K562 (cell line): ENCODE data around the gene CELSR3. TPM values are rescaled to one million over a fixed set of nuclear protein-coding genes. Genes with fewer than 3 reads are reported as not detected.

ENCODE experiments used
- ATAC-seq: fragments of 200-7000 bp; cut with Tn5 transposase; 3 replicates; pipeline ENCODE4 v1.9.1; 2020; ENCODE audit warnings: moderate library complexity
- BruUV-seq: library from RNA; stranded (reverse); fragments of 400-500 nt; replicated peaks from 2 replicates; lab custom pipeline; 2021; lab: Mats Ljungman, UMichigan
- CTCF ChIA-PET: fragments of 300-600 bp; formaldehyde crosslinking; extraction: SDS; loops from one replicate; lab custom pipeline; 2021; ENCODE audit warnings: low intra/inter-chr PET ratio; lab: Yijun Ruan, JAX
- POLR2A ChIA-PET: fragments of 300-600, 350-650 bp; sonication (Branson Sonifier 250); formaldehyde crosslinking; extraction: SDS; loops from one replicate; lab custom pipeline; 2021; ENCODE audit warnings: antibody characterized with exemption, inconsistent platforms; lab: Yijun Ruan, JAX
- DNase-seq, 4 experiments: peaks; one replicate each; pipeline versions ENCODE4 v3.0.0 to v3.0.0-alpha.2; 2011 to 2018; ENCODE audit warnings: low spot score in 3 of 4, mixed read lengths in 3 of 4; ENCODE audit errors: extremely low read depth in 1 of 4
- FAIRE-seq: peaks from 2 replicates; lab custom pipeline; 2011; peaks lifted over from hg19 to GRCh38; lab: Jason Lieb, UNC
- H2AFZ ChIP-seq: 2 replicates; pipeline ENCODE4 v1.6.0; 2011; ENCODE audit warnings: low read depth, low read length, control low read depth, inconsistent platforms
- H3K27ac ChIP-seq: fragments of 200-600 bp; 3 replicates; pipeline ENCODE4 v1.8.0; 2011; ENCODE audit warnings: low read depth, mild to moderate bottlenecking, control low read depth, inconsistent platforms, low read length, moderate library complexity, mixed read lengths; ENCODE audit errors: extremely low read depth
- H3K27me3 ChIP-seq, 2 experiments: fragments of 300-600 bp in 1 of 2; 2 replicates in 1 of 2; 3 replicates in 1 of 2; pipeline versions ENCODE4 v1.6.0 to v1.8.0; 2011; ENCODE audit warnings: inconsistent platforms in 2 of 2, low read length in 2 of 2, mild to moderate bottlenecking in 1 of 2, mixed read lengths in 1 of 2, moderate library complexity in 1 of 2; ENCODE audit not compliant: control insufficient read depth in 2 of 2, insufficient read depth in 2 of 2
- H3K36me3 ChIP-seq: fragments of 300-600 bp; 3 replicates; pipeline ENCODE4 v1.8.0; 2011; ENCODE audit warnings: mild to moderate bottlenecking, low read length, inconsistent platforms; ENCODE audit not compliant: control insufficient read depth, insufficient read depth
- H3K4me1 ChIP-seq, 2 experiments: fragments of 200-600 bp in 1 of 2; replicated peaks in 1 of 2; 2 replicates in 1 of 2; 3 replicates in 1 of 2; pipeline versions ENCODE4 v1.5.1 to v1.8.0; 2011; ENCODE audit warnings: inconsistent platforms in 2 of 2, low read length in 2 of 2, mild to moderate bottlenecking in 1 of 2, mixed read lengths in 1 of 2, moderate library complexity in 1 of 2; ENCODE audit not compliant: control insufficient read depth in 2 of 2, insufficient read depth in 2 of 2
- H3K4me2 ChIP-seq: 2 replicates; pipeline ENCODE4 v1.6.1; 2011; ENCODE audit warnings: low read length, control low read depth, inconsistent platforms, mixed read lengths; ENCODE audit not compliant: insufficient read depth
- H3K4me3 ChIP-seq: fragments of 200-600 bp; sonication (generic), shearing (Covaris generic); 2 replicates; pipeline ENCODE4 v1.5.1; 2016; ENCODE audit warnings: control low read depth, inconsistent platforms
- H3K79me2 ChIP-seq: fragments of 200-600 bp; 3 replicates; pipeline ENCODE4 v1.8.0; 2011; ENCODE audit warnings: low read length, inconsistent platforms; ENCODE audit not compliant: control insufficient read depth, insufficient read depth
- H3K9ac ChIP-seq, 2 experiments: 2 replicates each; pipeline versions ENCODE4 v1.6.0 to v1.6.1; 2011; ENCODE audit warnings: low read depth in 2 of 2, low read length in 2 of 2, control low read depth in 1 of 2, inconsistent platforms in 1 of 2, mild to moderate bottlenecking in 1 of 2, mixed read lengths in 1 of 2; ENCODE audit not compliant: insufficient read depth in 1 of 2
- H3K9me1 ChIP-seq: one replicate; pipeline ENCODE4 v1.6.0; 2011; ENCODE audit warnings: inconsistent platforms, mild to moderate bottlenecking, low read length, moderate library complexity; ENCODE audit not compliant: control insufficient read depth, insufficient read depth
- H3K9me3 ChIP-seq: replicated peaks from 2 replicates; pipeline ENCODE4 v1.5.1; 2011; ENCODE audit warnings: low read depth, low read length, inconsistent platforms; ENCODE audit not compliant: control insufficient read depth, insufficient read depth
- H4K20me1 ChIP-seq: replicated peaks from 2 replicates; pipeline ENCODE4 v1.6.1; 2011; ENCODE audit warnings: low read length, inconsistent platforms, mixed read lengths; ENCODE audit not compliant: control insufficient read depth, insufficient read depth
- FOXM1 ChIP-seq, 2 experiments: fragments of 450-650 bp in 1 of 2; sonication (generic) in 1 of 2; formaldehyde crosslinking in 1 of 2; IDR thresholded peaks; 2 replicates each; pipeline versions ENCODE4 v1.6.1 to v1.9.0; 2017 to 2022; ENCODE audit warnings: low read depth in 2 of 2, mild to moderate bottlenecking in 2 of 2, missing genetic modification reagents in 1 of 2, moderate library complexity in 1 of 2
- FOXO4 ChIP-seq: fragments of 450-650 bp; formaldehyde crosslinking; IDR thresholded peaks from 2 replicates; pipeline ENCODE4 v1.4.0; 2020; ENCODE audit warnings: mild to moderate bottlenecking, moderate library complexity
- KDM4B ChIP-seq, 2 experiments: fragments of 450-650 bp in 1 of 2; sonication (generic) in 1 of 2; IDR thresholded peaks; 2 replicates each; pipeline ENCODE4 v1.6.1; 2016 to 2017; ENCODE audit warnings: borderline replicate concordance in 2 of 2, antibody characterized with exemption in 1 of 2, low read depth in 1 of 2, mild to moderate bottlenecking in 1 of 2
- NFYB ChIP-seq: IDR thresholded peaks from 2 replicates; pipeline ENCODE4 v1.6.1; 2011; ENCODE audit warnings: mild to moderate bottlenecking, moderate library complexity; ENCODE audit not compliant: insufficient read length; ENCODE audit errors: extremely low read depth
- PCBP1 ChIP-seq: fragments of 200-400 bp; formaldehyde crosslinking; IDR thresholded peaks from 2 replicates; pipeline ENCODE4 v1.6.1; 2018; ENCODE audit warnings: mild to moderate bottlenecking, low read depth, low read length; ENCODE audit not compliant: poor library complexity, severe bottlenecking
- PYGO2 ChIP-seq: fragments of 450-650 bp; IDR thresholded peaks from 2 replicates; pipeline ENCODE4 v1.6.1; 2016; ENCODE audit warnings: mild to moderate bottlenecking, missing genetic modification characterization, moderate library complexity, missing compliant biosample characterization
- RAD51 ChIP-seq: fragments of 450-650 bp; IDR thresholded peaks from 2 replicates; pipeline ENCODE4 v1.7.1; 2016; ENCODE audit warnings: low read depth, mild to moderate bottlenecking, borderline replicate concordance
- WHSC1 ChIP-seq: IDR thresholded peaks from one replicate; pipeline ENCODE4 v1.6.1; 2012; ENCODE audit warnings: low read length, control low read depth, inconsistent platforms
- WGBS: fragments of 100-300 bp; shearing (Covaris generic); methylation state at CpG from one replicate; pipeline ENCODE4 v1.1.6; 2016; ENCODE audit warnings: low coverage, mixed read lengths; ENCODE audit not compliant: insufficient coverage; ENCODE audit errors: missing lambda C conversion rate; 5-methylcytosine and 5-hydroxymethylcytosine counted together
- in situ Hi-C: fragments of 300-500 bp; cut with MboI; formaldehyde crosslinking; loops from 4 replicates; pipeline ENCODE4 v1.15.0; 2018; ENCODE audit warnings: inconsistent platforms, mixed read lengths
- intact Hi-C: fragments of 100-400 bp; cut with micrococcal nuclease; formaldehyde crosslinking; loops from 2 replicates; pipeline ENCODE4 v1.14.2; 2022
- polyA plus RNA-seq, 8 experiments: library from polyadenylated mRNA; depleted of rRNA in 4 of 8; stranded (reverse) in 5 of 8; unstranded in 3 of 8; fragments of >200 nt; fragmentation: Nextera tagmentation in 2 of 8; fragmentation: Illumina TruSeq in 1 of 8; extraction: Ambion mirVana in 2 of 8; extraction: Trizol in 1 of 8; gene quantifications; 2 replicates each; pipeline versions ENCODE4 v1.2.1 to v1.2.3, GENCODE V29; 2011 to 2014; ENCODE audit warnings: inconsistent platforms in 1 of 8, missing spikeins in 1 of 8
- total RNA-seq, 7 experiments: library from RNA; depleted of rRNA in 6 of 7; stranded (reverse); fragments of >200 nt in 6 of 7; fragmentation: Illumina TruSeq in 2 of 7; extraction: Trizol in 2 of 7; gene quantifications; 2 replicates each; pipeline versions ENCODE4 v1.2.1 to v1.2.3, GENCODE V29; 2011 to 2021; ENCODE audit warnings: low replicate concordance in 1 of 7
- TF ChIP-seq, protein P1 (sequence below): fragments of 200-800 bp; sonication (Bioruptor generic); IDR thresholded peaks from 2 replicates; pipeline ENCODE4 v1.6.1; 2017; ENCODE audit warnings: missing genetic modification characterization, missing compliant biosample characterization

Gene CELSR3
- total and polyA plus RNA-seq, 9 of the 15 experiments (the other 6 are each of a cell fraction or from before 2014, with no cell fraction given) = 0.10 to 2.7 (median 0.76) TPM

- intact Hi-C loops (no loop called here), in situ Hi-C loops (no loop called here)
- 38% methylated on average over 14 of the region's 22 CpGs for WGBS
- no peaks in the 10 kb centered on the region for H3K9me3 ChIP-seq
- H3K9ac ChIP-seq = peak overlapping the region in 1 of 2 experiments; percentile 68; a peak in 1 of 4 replicates
- no peaks in the 10 kb centered on the region for H3K79me2 ChIP-seq
- DNase-seq (no peak), FAIRE-seq (no peak), ATAC-seq (no peak)
- H3K9me1 ChIP-seq = no peaks in the 10 kb centered on the region
- H3K36me3 ChIP-seq = no peaks in the 10 kb centered on the region
- H4K20me1 ChIP-seq = no peaks in the 10 kb centered on the region; the same call in 1 of the 2 replicates
- H3K4me3 ChIP-seq = no peak overlapping the region
- no peak overlapping the region for H3K4me2 ChIP-seq
- POLR2A ChIA-PET = interaction anchor here (0.6 kb wide), 1 partner anchor 156 kb away, joined by 3 read pairs; no protein-coding TSS in a partner anchor
- peaks cover 12 to 49% of the 10 kb centered on the region in 2 experiments; a peak in 4 of 5 replicates for H3K4me1 ChIP-seq
- TF ChIP-seq KDM4B (IDR thresholded peaks at IDR 0.05; ENCODE audit: borderline replicate concordance in 2 of 2, low read depth in 1 of 2) = no peak
- no peak for TF ChIP-seq FOXO4
- TF ChIP-seq NFYB = no peak
- TF ChIP-seq, protein P1, sequence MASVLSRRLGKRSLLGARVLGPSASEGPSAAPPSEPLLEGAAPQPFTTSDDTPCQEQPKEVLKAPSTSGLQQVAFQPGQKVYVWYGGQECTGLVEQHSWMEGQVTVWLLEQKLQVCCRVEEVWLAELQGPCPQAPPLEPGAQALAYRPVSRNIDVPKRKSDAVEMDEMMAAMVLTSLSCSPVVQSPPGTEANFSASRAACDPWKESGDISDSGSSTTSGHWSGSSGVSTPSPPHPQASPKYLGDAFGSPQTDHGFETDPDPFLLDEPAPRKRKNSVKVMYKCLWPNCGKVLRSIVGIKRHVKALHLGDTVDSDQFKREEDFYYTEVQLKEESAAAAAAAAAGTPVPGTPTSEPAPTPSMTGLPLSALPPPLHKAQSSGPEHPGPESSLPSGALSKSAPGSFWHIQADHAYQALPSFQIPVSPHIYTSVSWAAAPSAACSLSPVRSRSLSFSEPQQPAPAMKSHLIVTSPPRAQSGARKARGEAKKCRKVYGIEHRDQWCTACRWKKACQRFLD (CRISPR knock-in tag) = no peak
- TF ChIP-seq RAD51 = no peak
- no peak for TF ChIP-seq PCBP1
- no peak for TF ChIP-seq WHSC1
- no peak for TF ChIP-seq FOXM1 (IDR thresholded peaks at IDR 0.05; ENCODE audit: low read depth)
- TF ChIP-seq FOXM1 (CRISPR knock-in tag; IDR thresholded peaks at IDR 0.05; ENCODE audit: low read depth) = no peak
- no peak for TF ChIP-seq PYGO2 (tag)
- H3K27ac ChIP-seq = no peak overlapping the region
- CTCF ChIA-PET = no interaction called here
- BruUV-seq = no TSS peak
- peaks cover 0 to 31% of the 10 kb centered on the region in 2 experiments; a peak in 3 of 5 replicates for H3K27me3 ChIP-seq
- H2AFZ ChIP-seq = no peak overlapping the region
Measured at GRCh38 chr3:48591886-48592518, 70.7 kb downstream of the CELSR3 start.
